ENCODE data around the gene RAD51B.

The RAD51B gene

DNA sequence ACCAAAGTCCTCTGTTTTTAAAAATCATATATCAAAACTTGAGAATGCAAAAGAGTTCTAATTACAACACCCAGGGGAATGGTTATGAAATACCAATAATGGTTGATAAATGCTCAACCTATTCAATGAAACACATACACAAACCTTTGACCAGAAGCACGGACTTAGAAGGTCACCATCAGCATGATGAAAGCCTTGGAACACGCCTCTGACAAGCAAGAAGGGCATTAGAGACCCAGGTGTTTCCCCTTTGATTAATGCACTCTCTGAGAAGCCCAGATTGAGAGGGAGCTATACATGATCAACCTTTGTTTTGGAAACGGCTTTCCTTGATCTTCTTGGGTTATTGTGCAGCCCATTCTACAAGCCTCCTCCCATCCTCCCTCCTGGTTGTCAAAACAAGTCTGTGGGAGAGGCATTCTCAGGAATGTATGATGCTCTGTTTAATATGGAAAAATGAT lies 904.3 kb downstream of the RAD51B start:
- TF ChIP-seq, protein P1, sequence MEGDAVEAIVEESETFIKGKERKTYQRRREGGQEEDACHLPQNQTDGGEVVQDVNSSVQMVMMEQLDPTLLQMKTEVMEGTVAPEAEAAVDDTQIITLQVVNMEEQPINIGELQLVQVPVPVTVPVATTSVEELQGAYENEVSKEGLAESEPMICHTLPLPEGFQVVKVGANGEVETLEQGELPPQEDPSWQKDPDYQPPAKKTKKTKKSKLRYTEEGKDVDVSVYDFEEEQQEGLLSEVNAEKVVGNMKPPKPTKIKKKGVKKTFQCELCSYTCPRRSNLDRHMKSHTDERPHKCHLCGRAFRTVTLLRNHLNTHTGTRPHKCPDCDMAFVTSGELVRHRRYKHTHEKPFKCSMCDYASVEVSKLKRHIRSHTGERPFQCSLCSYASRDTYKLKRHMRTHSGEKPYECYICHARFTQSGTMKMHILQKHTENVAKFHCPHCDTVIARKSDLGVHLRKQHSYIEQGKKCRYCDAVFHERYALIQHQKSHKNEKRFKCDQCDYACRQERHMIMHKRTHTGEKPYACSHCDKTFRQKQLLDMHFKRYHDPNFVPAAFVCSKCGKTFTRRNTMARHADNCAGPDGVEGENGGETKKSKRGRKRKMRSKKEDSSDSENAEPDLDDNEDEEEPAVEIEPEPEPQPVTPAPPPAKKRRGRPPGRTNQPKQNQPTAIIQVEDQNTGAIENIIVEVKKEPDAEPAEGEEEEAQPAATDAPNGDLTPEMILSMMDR (IDR thresholded peaks at IDR 0.05; ENCODE audit: low read depth, low read length), result no peak

DNA sequence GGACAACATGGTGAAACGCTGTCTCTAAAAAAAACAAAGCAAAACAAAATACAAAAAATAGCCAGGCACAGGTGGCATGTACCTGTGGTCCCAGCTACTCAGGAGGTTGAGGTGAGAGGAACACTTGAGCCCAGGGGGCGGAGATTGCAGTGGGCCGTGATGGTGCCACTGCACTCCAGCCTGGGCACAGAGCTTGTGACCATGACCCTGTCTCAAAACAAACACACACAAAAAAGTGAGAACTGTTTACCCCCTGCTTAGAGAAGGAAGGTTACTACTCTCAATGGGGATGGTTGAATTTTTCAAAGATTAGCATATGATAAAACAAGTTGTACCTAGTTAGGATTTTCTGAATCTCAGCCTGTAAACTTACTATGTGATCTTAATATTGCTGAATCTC lies 905.3 kb downstream of the RAD51B start:
- H3K4me3 ChIP-seq (ENCODE audit: low read depth, low read length), result no peak overlapping the region
- TF ChIP-seq, protein P1 (IDR thresholded peaks at IDR 0.05; ENCODE audit: low read depth, low read length), result no peak

More for the DNA sequence above, 904.3 kb downstream of the RAD51B start:
- no peak overlapping the region for H3K4me3 ChIP-seq (ENCODE audit: low read depth, low read length)

DNA sequence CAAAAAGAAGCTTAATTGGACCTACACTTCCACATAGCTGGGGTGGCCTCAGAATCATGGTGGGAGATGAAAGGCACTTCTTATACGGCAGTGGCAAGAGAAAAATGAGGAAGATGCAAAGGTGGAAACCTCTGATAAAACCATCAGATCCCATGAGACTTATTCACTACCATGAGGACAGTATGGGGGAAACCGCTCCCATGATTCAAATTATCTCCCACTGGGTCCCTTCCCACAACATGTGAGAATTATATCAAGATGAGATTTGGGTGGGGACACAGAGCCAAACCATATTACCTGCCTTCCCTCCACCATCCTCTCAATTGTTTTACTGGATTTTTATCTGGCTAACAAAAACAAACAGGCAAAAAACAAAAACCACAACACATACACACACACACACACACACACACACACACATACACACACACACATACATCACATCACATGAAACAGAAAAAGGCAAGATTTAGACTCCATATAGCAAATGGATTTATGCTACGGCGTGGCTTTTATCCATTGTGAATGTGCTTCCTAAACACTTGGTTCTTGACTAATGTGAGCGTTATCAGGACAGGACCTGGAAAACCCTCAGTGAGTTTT lies 906.6 kb downstream of the RAD51B start:
- H3K4me3 ChIP-seq (ENCODE audit: low read depth, low read length), result no peak overlapping the region
- TF ChIP-seq, protein P1 (IDR thresholded peaks at IDR 0.05; ENCODE audit: low read depth, low read length), result no peak

DNA sequence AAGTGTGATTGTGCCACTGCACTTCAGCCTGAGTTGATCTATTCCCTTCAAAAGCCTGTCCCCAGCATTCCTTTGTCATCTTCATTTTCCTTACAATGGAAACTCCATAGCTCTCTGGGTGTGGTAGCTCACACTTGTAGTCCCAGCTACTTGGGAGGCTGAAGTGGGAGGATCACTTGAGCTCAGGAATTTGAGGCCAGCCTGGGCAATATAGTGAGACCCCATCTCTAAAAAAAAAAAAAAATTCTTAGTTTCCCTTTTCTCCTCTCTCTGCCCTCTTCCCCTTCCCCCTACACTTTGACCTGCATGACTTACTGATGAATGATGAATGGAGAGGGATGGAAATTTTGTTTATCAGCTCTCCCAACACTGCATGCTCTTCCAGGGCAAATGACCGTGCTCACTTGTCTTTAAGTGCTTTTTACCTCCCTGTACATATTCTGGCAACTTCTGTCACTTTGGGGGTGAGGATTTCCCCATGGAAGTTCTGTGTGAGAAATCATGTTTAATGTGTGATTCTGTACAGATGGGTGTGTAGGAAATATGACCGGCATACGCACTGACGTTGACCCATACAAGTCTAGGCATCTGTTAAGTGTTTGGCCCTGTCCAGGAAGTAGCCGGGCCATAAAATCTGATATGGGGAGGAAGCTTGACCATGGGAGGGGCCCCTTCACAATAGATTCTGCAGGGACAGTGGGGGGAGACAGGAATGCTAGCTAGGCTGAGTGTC lies 907.9 kb downstream of the RAD51B start:
- TF ChIP-seq, protein P1 (IDR thresholded peaks at IDR 0.05; ENCODE audit: low read depth, low read length), result no peak

DNA sequence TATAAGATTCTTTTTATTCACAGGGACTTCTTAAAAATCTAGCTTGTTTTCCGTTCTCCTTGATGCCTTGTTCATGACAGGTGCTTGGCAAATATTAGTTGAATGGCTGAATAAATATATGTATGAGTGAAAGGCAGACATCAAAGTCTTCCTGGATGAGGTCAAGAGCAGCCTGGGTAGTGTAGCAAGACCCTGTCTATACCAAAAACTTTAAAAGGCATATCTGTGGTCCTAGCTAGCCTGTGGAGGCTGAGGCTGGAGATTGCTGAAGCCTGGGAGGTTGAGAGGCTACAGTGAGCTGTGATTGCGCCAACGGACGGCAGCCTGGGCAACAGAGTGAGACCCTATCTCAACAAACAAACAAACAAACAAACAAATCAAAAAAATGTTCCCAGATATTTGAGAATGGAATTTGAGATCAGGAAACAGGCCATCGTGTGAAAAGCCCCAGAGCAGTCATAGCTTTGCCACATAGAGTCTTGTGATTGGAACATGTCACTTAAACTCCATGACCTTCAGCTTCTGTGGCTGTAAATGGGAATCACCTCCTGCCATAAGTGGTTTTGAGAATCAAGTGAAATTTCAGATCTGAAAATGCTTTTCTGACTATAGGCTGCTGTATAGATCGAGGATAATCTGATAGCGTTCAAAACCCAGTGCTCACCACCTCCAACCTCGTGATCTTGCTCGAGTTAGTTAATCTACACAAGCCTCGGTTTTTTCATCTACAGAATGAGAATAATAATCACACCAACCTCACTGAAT lies 908.9 kb downstream of the RAD51B start:
- TF ChIP-seq, protein P1 (IDR thresholded peaks at IDR 0.05; ENCODE audit: low read depth, low read length), result no peak
- H3K4me3 ChIP-seq (ENCODE audit: low read depth, low read length), result no peak overlapping the region

More for the DNA sequence above, 907.9 kb downstream of the RAD51B start:
- H3K4me3 ChIP-seq (ENCODE audit: low read depth, low read length), result no peak overlapping the region

DNA sequence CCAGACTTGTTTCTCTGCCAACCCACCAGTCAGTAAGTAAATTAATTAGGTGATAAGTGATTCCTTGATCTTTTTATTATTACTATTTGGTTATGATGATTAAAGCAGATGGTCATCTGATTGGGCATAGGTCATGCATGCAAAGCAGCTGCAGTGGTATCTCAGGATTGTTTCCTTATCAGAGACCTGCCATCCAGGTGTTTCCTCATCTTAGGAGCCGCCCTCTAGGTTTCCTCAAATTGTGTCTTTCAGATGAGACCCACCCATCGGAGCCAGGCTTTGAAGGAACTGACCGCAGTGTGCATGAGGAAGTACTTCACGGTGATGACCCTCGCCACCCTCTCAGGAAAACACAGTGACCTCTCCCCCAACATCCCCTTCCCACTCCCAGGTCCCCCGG lies 910.0 kb downstream of the RAD51B start:
- TF ChIP-seq, protein P1 (IDR thresholded peaks at IDR 0.05; ENCODE audit: low read depth, low read length), result no peak
- no peak overlapping the region for H3K4me3 ChIP-seq (ENCODE audit: low read depth, low read length)
